K562 (cell line): ENCODE data around the gene PLEKHA7. TPM values are rescaled to one million over a fixed set of nuclear protein-coding genes. Genes with fewer than 3 reads are reported as not detected.

Experiments
- BDP1 ChIP-seq: IDR thresholded peaks from 3 replicates; pipeline ENCODE4 v1.6.1; 2011; ENCODE audit not compliant: insufficient read length, insufficient read depth
- EZH2 ChIP-seq: IDR thresholded peaks from 2 replicates; pipeline ENCODE4 v1.6.1; 2012; ENCODE audit warnings: low read depth, mild to moderate bottlenecking, inconsistent platforms, low read length, borderline replicate concordance
- MBD2 ChIP-seq: sonication (generic); IDR thresholded peaks from 2 replicates; pipeline ENCODE4 v1.6.1; 2016; ENCODE audit warnings: low read depth, borderline replicate concordance
- ZKSCAN3 ChIP-seq: fragments of 250-450 bp; sonication (Bioruptor Pico); IDR thresholded peaks from 2 replicates; pipeline ENCODE4 v1.4.0; 2020
- ZNF143 ChIP-seq: sonication (generic); formaldehyde crosslinking; IDR thresholded peaks from 2 replicates; pipeline ENCODE4 v1.9.0; 2022; ENCODE audit warnings: mild to moderate bottlenecking, missing genetic modification reagents
- polyA plus RNA-seq, 8 experiments: library from polyadenylated mRNA; depleted of rRNA in 4 of 8; stranded (reverse) in 5 of 8; unstranded in 3 of 8; fragments of >200 nt; fragmentation: Nextera tagmentation in 2 of 8; fragmentation: Illumina TruSeq in 1 of 8; extraction: Ambion mirVana in 2 of 8; extraction: Trizol in 1 of 8; gene quantifications; 2 replicates each; pipeline versions ENCODE4 v1.2.1 to v1.2.3, GENCODE V29; 2011 to 2014; ENCODE audit warnings: inconsistent platforms in 1 of 8, missing spikeins in 1 of 8
- total RNA-seq, 7 experiments: library from RNA; depleted of rRNA in 6 of 7; stranded (reverse); fragments of >200 nt in 6 of 7; fragmentation: Illumina TruSeq in 2 of 7; extraction: Trizol in 2 of 7; gene quantifications; 2 replicates each; pipeline versions ENCODE4 v1.2.1 to v1.2.3, GENCODE V29; 2011 to 2021; ENCODE audit warnings: low replicate concordance in 1 of 7
- TF ChIP-seq, protein P1 (sequence below): sonication (generic); formaldehyde crosslinking; IDR thresholded peaks from 2 replicates; pipeline ENCODE4 v1.8.0; 2022; ENCODE audit warnings: mild to moderate bottlenecking, missing genetic modification reagents
- TF ChIP-seq, protein P2 (sequence below): fragments of 250-450 bp; sonication (Bioruptor Pico); IDR thresholded peaks from 2 replicates; pipeline ENCODE4 v1.8.0; 2021; ENCODE audit warnings: borderline replicate concordance, mild to moderate bottlenecking, moderate library complexity; ENCODE audit not compliant: poor library complexity, severe bottlenecking
- TF ChIP-seq, protein P3 (sequence below): fragments of 450-650 bp; formaldehyde crosslinking; IDR thresholded peaks from 2 replicates; pipeline ENCODE4 v1.4.0; 2022; ENCODE audit warnings: mild to moderate bottlenecking, moderate library complexity

PLEKHA7 gene
- total and polyA plus RNA-seq, 9 of the 15 experiments (the other 6 are each of a cell fraction or from before 2014, with no cell fraction given), result 0.06 to 0.77 (median 0.20) TPM; not detected in 1

DNA sequence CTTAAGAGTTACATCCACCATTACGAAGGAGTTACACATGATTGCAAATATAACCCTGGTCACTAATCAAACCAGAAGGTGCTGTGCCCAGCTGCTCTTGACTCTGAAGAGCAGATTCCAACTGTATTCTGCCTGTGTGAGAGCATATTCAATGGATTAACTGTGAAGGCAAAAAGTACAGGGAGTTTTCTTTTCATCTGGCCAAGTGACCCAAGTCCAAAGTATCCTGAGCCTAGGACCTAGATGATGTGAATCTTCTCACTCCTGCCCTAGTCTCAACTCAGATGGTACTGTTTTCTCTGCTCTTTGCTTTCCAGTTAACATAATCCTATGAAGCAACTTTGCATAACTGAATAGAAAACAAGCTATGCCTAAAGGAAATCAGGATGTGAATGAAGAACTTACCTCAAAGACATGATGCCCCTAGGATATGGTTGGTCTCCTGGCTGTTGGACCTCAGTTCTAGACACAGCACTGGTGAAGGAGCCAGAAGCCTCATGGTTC, 169.9 kb downstream of the PLEKHA7 start (continued):
- TF ChIP-seq, protein P1, sequence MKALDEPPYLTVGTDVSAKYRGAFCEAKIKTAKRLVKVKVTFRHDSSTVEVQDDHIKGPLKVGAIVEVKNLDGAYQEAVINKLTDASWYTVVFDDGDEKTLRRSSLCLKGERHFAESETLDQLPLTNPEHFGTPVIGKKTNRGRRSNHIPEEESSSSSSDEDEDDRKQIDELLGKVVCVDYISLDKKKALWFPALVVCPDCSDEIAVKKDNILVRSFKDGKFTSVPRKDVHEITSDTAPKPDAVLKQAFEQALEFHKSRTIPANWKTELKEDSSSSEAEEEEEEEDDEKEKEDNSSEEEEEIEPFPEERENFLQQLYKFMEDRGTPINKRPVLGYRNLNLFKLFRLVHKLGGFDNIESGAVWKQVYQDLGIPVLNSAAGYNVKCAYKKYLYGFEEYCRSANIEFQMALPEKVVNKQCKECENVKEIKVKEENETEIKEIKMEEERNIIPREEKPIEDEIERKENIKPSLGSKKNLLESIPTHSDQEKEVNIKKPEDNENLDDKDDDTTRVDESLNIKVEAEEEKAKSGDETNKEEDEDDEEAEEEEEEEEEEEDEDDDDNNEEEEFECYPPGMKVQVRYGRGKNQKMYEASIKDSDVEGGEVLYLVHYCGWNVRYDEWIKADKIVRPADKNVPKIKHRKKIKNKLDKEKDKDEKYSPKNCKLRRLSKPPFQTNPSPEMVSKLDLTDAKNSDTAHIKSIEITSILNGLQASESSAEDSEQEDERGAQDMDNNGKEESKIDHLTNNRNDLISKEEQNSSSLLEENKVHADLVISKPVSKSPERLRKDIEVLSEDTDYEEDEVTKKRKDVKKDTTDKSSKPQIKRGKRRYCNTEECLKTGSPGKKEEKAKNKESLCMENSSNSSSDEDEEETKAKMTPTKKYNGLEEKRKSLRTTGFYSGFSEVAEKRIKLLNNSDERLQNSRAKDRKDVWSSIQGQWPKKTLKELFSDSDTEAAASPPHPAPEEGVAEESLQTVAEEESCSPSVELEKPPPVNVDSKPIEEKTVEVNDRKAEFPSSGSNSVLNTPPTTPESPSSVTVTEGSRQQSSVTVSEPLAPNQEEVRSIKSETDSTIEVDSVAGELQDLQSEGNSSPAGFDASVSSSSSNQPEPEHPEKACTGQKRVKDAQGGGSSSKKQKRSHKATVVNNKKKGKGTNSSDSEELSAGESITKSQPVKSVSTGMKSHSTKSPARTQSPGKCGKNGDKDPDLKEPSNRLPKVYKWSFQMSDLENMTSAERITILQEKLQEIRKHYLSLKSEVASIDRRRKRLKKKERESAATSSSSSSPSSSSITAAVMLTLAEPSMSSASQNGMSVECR (CRISPR knock-in tag), result no peak
- TF ChIP-seq, protein P2, sequence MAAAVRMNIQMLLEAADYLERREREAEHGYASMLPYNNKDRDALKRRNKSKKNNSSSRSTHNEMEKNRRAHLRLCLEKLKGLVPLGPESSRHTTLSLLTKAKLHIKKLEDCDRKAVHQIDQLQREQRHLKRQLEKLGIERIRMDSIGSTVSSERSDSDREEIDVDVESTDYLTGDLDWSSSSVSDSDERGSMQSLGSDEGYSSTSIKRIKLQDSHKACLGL (CRISPR knock-in tag), result no peak
- TF ChIP-seq EZH2 (no peak), MBD2 (no peak), ZKSCAN3 (no peak), ZNF143 (CRISPR knock-in tag) (no peak), BDP1 (no peak)
- TF ChIP-seq, protein P3, sequence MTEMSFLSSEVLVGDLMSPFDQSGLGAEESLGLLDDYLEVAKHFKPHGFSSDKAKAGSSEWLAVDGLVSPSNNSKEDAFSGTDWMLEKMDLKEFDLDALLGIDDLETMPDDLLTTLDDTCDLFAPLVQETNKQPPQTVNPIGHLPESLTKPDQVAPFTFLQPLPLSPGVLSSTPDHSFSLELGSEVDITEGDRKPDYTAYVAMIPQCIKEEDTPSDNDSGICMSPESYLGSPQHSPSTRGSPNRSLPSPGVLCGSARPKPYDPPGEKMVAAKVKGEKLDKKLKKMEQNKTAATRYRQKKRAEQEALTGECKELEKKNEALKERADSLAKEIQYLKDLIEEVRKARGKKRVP (CRISPR knock-in tag), result no peak
